Right kidney (tissue), 9 donors: ENCODE measurements around the gene ZSWIM1.

Source experiments
- DNase-seq: peaks from one replicate; pipeline ENCODE4 v3.0.0-alpha.2; 2016
- long read RNA-seq, 8 donors: transcript quantifications; one replicate each; lab custom pipeline, GENCODE V29; 2026

ZSWIM1 gene
- long read RNA-seq, donor 1, partial matches to known transcripts = 0 of 1 reads
- long read RNA-seq, donor 1, other reads (novel, unspliced or antisense) = 0 of 1 reads
- long read RNA-seq, donor 2 = 0 reads
- long read RNA-seq, donor 3 = 0 reads
- long read RNA-seq, donor 4, partial matches to known transcripts = 6 of 9 reads
- long read RNA-seq, donor 4, other reads (novel, unspliced or antisense) = 0 of 9 reads
- long read RNA-seq, donor 5, partial matches to known transcripts = 0 of 2 reads
- long read RNA-seq, donor 5, other reads (novel, unspliced or antisense) = 0 of 2 reads
- long read RNA-seq, donor 6, partial matches to known transcripts = 0 of 3 reads
- long read RNA-seq, donor 6, other reads (novel, unspliced or antisense) = 0 of 3 reads
- long read RNA-seq, donor 7, transcript ZSWIM1-202 (2 exons, 2,769 nt) = major isoform, 5 of 10 reads
- long read RNA-seq, donor 7, partial matches to known transcripts = 5 of 10 reads
- long read RNA-seq, donor 7, other reads (novel, unspliced or antisense) = 0 of 10 reads
- long read RNA-seq, donor 8, partial matches to known transcripts = 0 of 2 reads
- long read RNA-seq, donor 8, other reads (novel, unspliced or antisense) = 0 of 2 reads

GRCh38 chr20:45880988-45881788, at the start of gene ZSWIM1:
Gene ZSWIM1 (plus strand): TSS chr20:45881227. CDS start chr20:45882593, 1,366 bp downstream.
- DNase-seq = peak; percentile 81

- no peak for DNase-seq
Observed at GRCh38 chr20:45832619-45833018, 48.4 kb upstream of the ZSWIM1 start.

GRCh38 chr20:45833030-45833882, 47.8 kb upstream of the ZSWIM1 start, which contains the start of gene SNX21:
Gene SNX21 (plus strand): TSS chr20:45833799. CDS start chr20:45833920, 121 bp downstream.
- DNase-seq = peak; percentile 96

GRCh38 chr20:45833883-45834796, 46.9 kb upstream of the ZSWIM1 start:
- peak; percentile 97 for DNase-seq

- no peak for DNase-seq
Observed at GRCh38 chr20:45834797-45835161, 46.2 kb upstream of the ZSWIM1 start.

GRCh38 chr20:45835329-45835765, 45.7 kb upstream of the ZSWIM1 start:
- DNase-seq = no peak

- no peak for DNase-seq
Observed at GRCh38 chr20:45835825-45836224, 45.2 kb upstream of the ZSWIM1 start.

GRCh38 chr20:45836841-45837240, 44.2 kb upstream of the ZSWIM1 start:
- DNase-seq = no peak

- no peak for DNase-seq
Observed at GRCh38 chr20:45840700-45841198, 40.3 kb upstream of the ZSWIM1 start.

GRCh38 chr20:45841407-45842129, 39.5 kb upstream of the ZSWIM1 start:
- no peak for DNase-seq

- DNase-seq = no peak
Observed at GRCh38 chr20:45842169-45842812, 38.7 kb upstream of the ZSWIM1 start.

GRCh38 chr20:45843506-45843905, 37.5 kb upstream of the ZSWIM1 start:
- DNase-seq = no peak

- DNase-seq = no peak
Observed at GRCh38 chr20:45845452-45845851, 35.6 kb upstream of the ZSWIM1 start.

- DNase-seq = no peak
Observed at GRCh38 chr20:45848421-45848820, 32.6 kb upstream of the ZSWIM1 start.

GRCh38 chr20:45848969-45849582, 32.0 kb upstream of the ZSWIM1 start:
- DNase-seq = no peak

GRCh38 chr20:45850238-45850637, 30.8 kb upstream of the ZSWIM1 start:
- DNase-seq = no peak

- no peak for DNase-seq
Observed at GRCh38 chr20:45850926-45851325, 30.1 kb upstream of the ZSWIM1 start.

- DNase-seq = no peak
Observed at GRCh38 chr20:45851501-45851900, 29.5 kb upstream of the ZSWIM1 start.

GRCh38 chr20:45852326-45852725, 28.7 kb upstream of the ZSWIM1 start:
- no peak for DNase-seq
